Subcutaneous adipose tissue (tissue), 4 donors: ENCODE measurements around the gene GLRA3. TPM values are rescaled to one million over a fixed set of nuclear protein-coding genes. Genes with fewer than 3 reads are reported as not detected.

ENCODE experiments used
- total RNA-seq, 4 donors: library from RNA; depleted of rRNA; stranded (reverse); fragments of >200 nt; gene quantifications; one replicate each; pipeline ENCODE4 v1.1.0, GENCODE V29; 2016
- TF ChIP-seq, protein P1 (sequence below): fragments of 450-650 bp; IDR thresholded peaks from one replicate; pipeline ENCODE4 v1.5.1; 2016; ENCODE audit warnings: low read depth, mild to moderate bottlenecking, control low read depth, antibody characterized with exemption, moderate library complexity

The GLRA3 gene
- total RNA-seq, 4 donors from 2014 or later, result 0.17 TPM; not detected in 3

DNA sequence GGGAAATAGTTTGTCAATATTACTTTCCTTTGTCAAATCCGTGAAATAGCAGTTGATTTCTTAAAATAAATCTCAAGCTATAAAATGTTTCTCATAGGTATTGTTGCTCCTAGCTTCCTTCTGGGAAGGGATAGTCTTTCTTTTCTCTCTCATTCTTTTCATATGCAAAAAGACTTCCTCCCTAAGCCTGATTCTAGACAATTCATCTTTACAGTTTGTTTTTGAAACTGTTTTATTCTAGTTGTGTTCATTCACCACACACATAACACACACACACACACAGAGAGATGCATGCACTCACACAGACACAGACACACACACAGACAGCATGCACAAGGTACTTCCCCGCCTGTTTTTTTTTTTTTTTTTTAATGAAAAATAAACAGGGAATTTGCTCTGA lies 18.2 kb downstream of the GLRA3 start:
- TF ChIP-seq, protein P1, sequence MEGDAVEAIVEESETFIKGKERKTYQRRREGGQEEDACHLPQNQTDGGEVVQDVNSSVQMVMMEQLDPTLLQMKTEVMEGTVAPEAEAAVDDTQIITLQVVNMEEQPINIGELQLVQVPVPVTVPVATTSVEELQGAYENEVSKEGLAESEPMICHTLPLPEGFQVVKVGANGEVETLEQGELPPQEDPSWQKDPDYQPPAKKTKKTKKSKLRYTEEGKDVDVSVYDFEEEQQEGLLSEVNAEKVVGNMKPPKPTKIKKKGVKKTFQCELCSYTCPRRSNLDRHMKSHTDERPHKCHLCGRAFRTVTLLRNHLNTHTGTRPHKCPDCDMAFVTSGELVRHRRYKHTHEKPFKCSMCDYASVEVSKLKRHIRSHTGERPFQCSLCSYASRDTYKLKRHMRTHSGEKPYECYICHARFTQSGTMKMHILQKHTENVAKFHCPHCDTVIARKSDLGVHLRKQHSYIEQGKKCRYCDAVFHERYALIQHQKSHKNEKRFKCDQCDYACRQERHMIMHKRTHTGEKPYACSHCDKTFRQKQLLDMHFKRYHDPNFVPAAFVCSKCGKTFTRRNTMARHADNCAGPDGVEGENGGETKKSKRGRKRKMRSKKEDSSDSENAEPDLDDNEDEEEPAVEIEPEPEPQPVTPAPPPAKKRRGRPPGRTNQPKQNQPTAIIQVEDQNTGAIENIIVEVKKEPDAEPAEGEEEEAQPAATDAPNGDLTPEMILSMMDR, result no peak

GRCh38 chr4:174808836-174809235 lies 20.2 kb downstream of the GLRA3 start:
- TF ChIP-seq, protein P1, result no peak

DNA sequence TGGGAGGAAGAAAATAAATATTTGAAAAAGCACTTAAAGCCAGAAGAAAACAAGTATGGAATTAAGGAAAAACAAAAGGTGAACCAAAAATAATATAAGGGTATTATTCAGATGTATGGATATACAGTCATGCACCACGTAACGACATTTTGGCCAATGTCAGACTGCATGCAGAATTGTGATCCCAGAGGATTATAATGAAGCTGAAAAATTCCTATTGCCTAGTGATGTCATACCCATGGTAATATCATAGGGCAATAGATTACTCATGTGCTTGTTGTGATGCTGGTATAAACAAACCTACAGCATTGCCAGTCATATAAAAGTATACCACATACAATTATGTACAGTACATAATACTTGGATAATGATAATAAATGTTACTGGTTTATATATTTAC lies 20.9 kb downstream of the GLRA3 start:
- TF ChIP-seq, protein P1, result no peak

GRCh38 chr4:174805746-174806145 lies 23.3 kb downstream of the GLRA3 start:
- TF ChIP-seq, protein P1, result no peak

DNA sequence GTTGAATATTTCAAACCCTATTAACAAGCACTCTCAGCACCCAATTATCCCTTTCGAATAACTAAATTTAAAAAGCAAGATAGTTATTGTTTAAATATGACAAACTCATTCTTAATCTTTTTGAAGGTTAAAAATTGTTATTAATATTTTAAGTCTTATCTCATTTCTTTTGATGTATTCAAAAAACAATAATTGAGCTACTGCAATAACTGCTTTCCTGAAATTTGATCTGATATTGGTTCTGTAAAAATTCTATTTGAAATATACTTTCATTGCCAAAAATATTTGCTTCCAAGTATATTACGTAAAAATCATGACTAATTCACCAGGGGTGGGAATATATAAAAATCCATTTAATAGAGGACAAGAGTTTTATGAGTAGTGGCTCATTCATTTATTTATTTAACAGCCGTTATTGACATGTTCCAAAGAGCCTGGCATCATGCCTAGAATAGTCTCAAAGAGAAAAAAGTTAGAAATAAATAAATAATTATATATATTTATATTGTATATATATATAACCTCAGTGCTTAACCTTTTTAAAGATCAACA lies 34.4 kb downstream of the GLRA3 start:
- TF ChIP-seq, protein P1, result no peak

DNA sequence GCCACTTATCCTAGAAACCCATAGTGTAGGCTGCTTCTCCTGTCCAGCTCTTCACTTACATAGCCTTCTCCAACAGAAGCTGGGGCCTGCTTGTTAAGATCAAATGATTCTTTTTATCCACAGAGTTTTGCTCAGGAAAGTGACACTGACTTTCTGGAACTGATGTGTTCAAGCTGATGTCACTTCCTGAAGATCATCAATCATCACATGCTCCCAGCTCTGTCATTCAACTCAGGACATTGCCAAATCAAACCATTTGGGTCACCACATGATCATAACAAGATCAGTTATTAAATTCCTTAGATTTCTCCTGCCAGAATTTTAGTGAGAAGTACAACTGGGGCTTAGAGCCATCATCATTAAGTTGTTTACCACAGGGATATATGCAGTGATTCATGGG lies 39.4 kb downstream of the GLRA3 start:
- TF ChIP-seq, protein P1, result no peak

DNA sequence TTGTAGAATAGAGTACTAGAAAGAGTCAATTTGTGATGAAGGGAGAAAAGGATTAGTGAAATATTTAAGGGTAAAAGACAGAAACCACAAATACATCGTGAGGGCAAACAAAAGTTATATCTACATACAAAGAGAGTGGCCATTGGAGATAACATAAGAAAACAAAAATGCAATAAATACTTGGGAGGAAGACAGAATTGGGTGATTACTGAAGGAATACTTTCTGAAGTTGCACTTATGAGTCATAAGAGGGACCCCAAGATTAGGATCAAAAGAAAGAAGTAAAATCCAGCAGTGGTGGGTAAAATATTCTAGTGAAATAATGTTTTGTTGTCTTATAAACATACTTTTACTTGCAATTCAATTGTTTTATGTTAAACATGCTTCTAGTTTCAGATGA lies 53.7 kb downstream of the GLRA3 start:
- TF ChIP-seq, protein P1, result no peak
